SK-N-SH treated with all-trans-retinoic acid at 6 μM for 48 hours (cell line): ENCODE data around the gene TSPYL4.

Source experiments
- ATAC-seq: fragments of 200-7000 bp; cut with Tn5 transposase; 3 replicates; pipeline ENCODE4 v1.9.1; 2020; ENCODE audit warnings: mild to moderate bottlenecking, moderate library complexity
- BACH2 ChIP-seq: fragments of 250-450 bp; sonication (Bioruptor Pico); IDR thresholded peaks from 2 replicates; pipeline ENCODE4 v1.9.0; 2021; ENCODE audit warnings: mild to moderate bottlenecking, borderline replicate concordance
- CSDC2 ChIP-seq: fragments of 250-450 bp; sonication (Bioruptor Pico); IDR thresholded peaks from 2 replicates; pipeline ENCODE4 v1.5.0; 2020; ENCODE audit warnings: mild to moderate bottlenecking, moderate library complexity
- ESRRG ChIP-seq: fragments of 250-450 bp; sonication (Bioruptor Pico); IDR thresholded peaks from 2 replicates; pipeline ENCODE4 v1.6.1; 2021; ENCODE audit warnings: mild to moderate bottlenecking
- GLIS3 ChIP-seq: fragments of 250-450 bp; sonication (Bioruptor Pico); IDR thresholded peaks from 2 replicates; pipeline ENCODE4 v1.5.0; 2020; ENCODE audit warnings: mild to moderate bottlenecking, moderate library complexity
- ISL1 ChIP-seq: fragments of 250-450 bp; sonication (Bioruptor Pico); IDR thresholded peaks from 2 replicates; pipeline ENCODE4 v2.1.2; 2022; ENCODE audit warnings: mild to moderate bottlenecking, moderate library complexity
- PPARA ChIP-seq: fragments of 250-450 bp; sonication (Bioruptor Pico); IDR thresholded peaks from 2 replicates; pipeline ENCODE4 v1.5.0; 2020; ENCODE audit warnings: mild to moderate bottlenecking, borderline replicate concordance
- RARB ChIP-seq: fragments of 250-450 bp; sonication (Bioruptor Pico); IDR thresholded peaks from 2 replicates; pipeline ENCODE4 v1.8.0; 2021; ENCODE audit warnings: mild to moderate bottlenecking, moderate library complexity
- SNAI2 ChIP-seq: fragments of 250-450 bp; sonication (Bioruptor Pico); IDR thresholded peaks from 2 replicates; pipeline ENCODE4 v1.5.0; 2020; ENCODE audit warnings: mild to moderate bottlenecking, moderate library complexity
- TCF4 ChIP-seq: fragments of 250-450 bp; sonication (Bioruptor Pico); IDR thresholded peaks from 2 replicates; pipeline ENCODE4 v1.8.0; 2021; ENCODE audit warnings: mild to moderate bottlenecking, moderate library complexity, borderline replicate concordance
- TOX ChIP-seq: fragments of 250-450 bp; sonication (Bioruptor Pico); IDR thresholded peaks from 2 replicates; pipeline ENCODE4 v1.8.0; 2021; ENCODE audit warnings: mild to moderate bottlenecking, moderate library complexity, borderline replicate concordance
- ZC3H10 ChIP-seq: fragments of 250-450 bp; sonication (Bioruptor Pico); IDR thresholded peaks from 2 replicates; pipeline ENCODE4 v1.5.1; 2021; ENCODE audit warnings: mild to moderate bottlenecking, moderate library complexity
- ZFP3 ChIP-seq: fragments of 250-450 bp; sonication (Bioruptor Pico); IDR thresholded peaks from 2 replicates; pipeline ENCODE4 v1.5.0; 2020; ENCODE audit warnings: mild to moderate bottlenecking, moderate library complexity
- ZFP30 ChIP-seq: fragments of 450-650 bp; formaldehyde crosslinking; IDR thresholded peaks from 2 replicates; pipeline ENCODE4 v1.5.0; 2022; ENCODE audit warnings: mild to moderate bottlenecking, moderate library complexity
- ZNF565 ChIP-seq: fragments of 450-650 bp; formaldehyde crosslinking; conservative IDR thresholded peaks from 2 replicates; pipeline ENCODE4 v1.5.0; 2020; ENCODE audit warnings: low read depth, mild to moderate bottlenecking, moderate library complexity
- ZNF70 ChIP-seq: fragments of 450-650 bp; formaldehyde crosslinking; IDR thresholded peaks from 2 replicates; pipeline ENCODE4 v1.5.0; 2020; ENCODE audit warnings: mild to moderate bottlenecking, moderate library complexity
- ZNF8 ChIP-seq: fragments of 450-650 bp; formaldehyde crosslinking; IDR thresholded peaks from 2 replicates; pipeline ENCODE4 v1.5.0; 2020; ENCODE audit warnings: mild to moderate bottlenecking, moderate library complexity
- TF ChIP-seq, protein P1 (sequence below): fragments of 250-450 bp; sonication (Bioruptor Pico); IDR thresholded peaks from 2 replicates; pipeline ENCODE4 v1.5.1; 2020; ENCODE audit warnings: low read depth, mild to moderate bottlenecking, moderate library complexity
- TF ChIP-seq, protein P2 (sequence below): fragments of 250-450 bp; sonication (Bioruptor Pico); IDR thresholded peaks from 2 replicates; pipeline ENCODE4 v1.8.0; 2021; ENCODE audit warnings: low read depth, mild to moderate bottlenecking, moderate library complexity, borderline replicate concordance
- TF ChIP-seq, protein P3 (sequence below): fragments of 250-450 bp; sonication (Bioruptor Pico); IDR thresholded peaks from 2 replicates; pipeline ENCODE4 v1.5.1; 2021; ENCODE audit warnings: mild to moderate bottlenecking, moderate library complexity
- TF ChIP-seq, protein P4 (sequence below): fragments of 250-450 bp; sonication (Bioruptor Pico); IDR thresholded peaks from 2 replicates; pipeline ENCODE4 v1.8.0; 2020; ENCODE audit warnings: mild to moderate bottlenecking, moderate library complexity, borderline replicate concordance
- TF ChIP-seq, protein P5 (sequence below): fragments of 250-450 bp; sonication (Bioruptor Pico); IDR thresholded peaks from 2 replicates; pipeline ENCODE4 v1.5.0; 2020; ENCODE audit warnings: mild to moderate bottlenecking, moderate library complexity

Gene TSPYL4

DNA sequence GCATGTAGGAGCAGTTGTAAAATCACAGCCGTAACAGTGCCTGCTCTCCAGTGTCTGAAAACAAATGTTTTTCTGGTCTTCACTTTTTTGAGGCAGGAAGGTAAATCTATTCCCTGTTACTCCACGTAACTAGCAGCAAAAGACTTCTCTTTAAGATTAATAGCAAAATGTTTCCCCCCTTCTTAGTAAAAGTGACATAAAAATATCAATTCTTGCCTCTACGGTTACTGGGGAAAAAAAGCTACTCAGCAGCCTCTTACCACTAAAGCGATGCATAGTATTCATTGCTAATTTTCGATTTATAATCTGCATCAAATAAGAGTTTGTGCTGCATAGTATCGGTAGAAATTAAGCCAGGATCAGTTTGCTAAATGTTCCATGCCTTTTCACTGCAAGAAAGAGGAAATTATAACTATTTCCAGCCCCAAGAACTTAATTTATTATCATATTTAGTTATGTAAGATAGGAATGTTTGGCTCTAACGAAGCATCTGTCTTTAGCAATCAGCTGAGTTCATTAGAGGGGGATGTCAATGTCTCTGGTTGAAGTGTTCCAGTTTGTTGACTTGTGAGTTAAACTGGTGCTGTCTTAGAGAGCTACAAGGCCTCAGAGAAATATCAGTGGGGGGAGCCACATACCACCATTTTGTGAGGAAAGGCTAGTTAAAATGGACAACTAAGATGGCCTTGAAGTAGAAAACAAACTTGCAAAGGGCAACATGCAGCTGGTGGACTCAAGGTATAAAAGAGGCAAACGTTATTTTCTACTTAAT is 26.5 kb upstream of the TSPYL4 start (continued):
- TF ChIP-seq, protein P1, sequence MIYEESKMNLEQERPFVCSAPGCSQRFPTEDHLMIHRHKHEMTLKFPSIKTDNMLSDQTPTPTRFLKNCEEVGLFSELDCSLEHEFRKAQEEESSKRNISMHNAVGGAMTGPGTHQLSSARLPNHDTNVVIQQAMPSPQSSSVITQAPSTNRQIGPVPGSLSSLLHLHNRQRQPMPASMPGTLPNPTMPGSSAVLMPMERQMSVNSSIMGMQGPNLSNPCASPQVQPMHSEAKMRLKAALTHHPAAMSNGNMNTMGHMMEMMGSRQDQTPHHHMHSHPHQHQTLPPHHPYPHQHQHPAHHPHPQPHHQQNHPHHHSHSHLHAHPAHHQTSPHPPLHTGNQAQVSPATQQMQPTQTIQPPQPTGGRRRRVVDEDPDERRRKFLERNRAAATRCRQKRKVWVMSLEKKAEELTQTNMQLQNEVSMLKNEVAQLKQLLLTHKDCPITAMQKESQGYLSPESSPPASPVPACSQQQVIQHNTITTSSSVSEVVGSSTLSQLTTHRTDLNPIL (CRISPR knock-in tag), result no peak
- TF ChIP-seq RARB (CRISPR knock-in tag), result no peak
- TF ChIP-seq ZNF565 (CRISPR knock-in tag), result no peak
- TF ChIP-seq, protein P2, sequence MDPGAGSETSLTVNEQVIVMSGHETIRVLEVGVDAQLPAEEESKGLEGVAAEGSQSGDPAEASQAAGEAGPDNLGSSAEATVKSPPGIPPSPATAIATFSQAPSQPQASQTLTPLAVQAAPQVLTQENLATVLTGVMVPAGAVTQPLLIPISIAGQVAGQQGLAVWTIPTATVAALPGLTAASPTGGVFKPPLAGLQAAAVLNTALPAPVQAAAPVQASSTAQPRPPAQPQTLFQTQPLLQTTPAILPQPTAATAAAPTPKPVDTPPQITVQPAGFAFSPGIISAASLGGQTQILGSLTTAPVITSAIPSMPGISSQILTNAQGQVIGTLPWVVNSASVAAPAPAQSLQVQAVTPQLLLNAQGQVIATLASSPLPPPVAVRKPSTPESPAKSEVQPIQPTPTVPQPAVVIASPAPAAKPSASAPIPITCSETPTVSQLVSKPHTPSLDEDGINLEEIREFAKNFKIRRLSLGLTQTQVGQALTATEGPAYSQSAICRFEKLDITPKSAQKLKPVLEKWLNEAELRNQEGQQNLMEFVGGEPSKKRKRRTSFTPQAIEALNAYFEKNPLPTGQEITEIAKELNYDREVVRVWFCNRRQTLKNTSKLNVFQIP (CRISPR knock-in tag), result no peak

DNA sequence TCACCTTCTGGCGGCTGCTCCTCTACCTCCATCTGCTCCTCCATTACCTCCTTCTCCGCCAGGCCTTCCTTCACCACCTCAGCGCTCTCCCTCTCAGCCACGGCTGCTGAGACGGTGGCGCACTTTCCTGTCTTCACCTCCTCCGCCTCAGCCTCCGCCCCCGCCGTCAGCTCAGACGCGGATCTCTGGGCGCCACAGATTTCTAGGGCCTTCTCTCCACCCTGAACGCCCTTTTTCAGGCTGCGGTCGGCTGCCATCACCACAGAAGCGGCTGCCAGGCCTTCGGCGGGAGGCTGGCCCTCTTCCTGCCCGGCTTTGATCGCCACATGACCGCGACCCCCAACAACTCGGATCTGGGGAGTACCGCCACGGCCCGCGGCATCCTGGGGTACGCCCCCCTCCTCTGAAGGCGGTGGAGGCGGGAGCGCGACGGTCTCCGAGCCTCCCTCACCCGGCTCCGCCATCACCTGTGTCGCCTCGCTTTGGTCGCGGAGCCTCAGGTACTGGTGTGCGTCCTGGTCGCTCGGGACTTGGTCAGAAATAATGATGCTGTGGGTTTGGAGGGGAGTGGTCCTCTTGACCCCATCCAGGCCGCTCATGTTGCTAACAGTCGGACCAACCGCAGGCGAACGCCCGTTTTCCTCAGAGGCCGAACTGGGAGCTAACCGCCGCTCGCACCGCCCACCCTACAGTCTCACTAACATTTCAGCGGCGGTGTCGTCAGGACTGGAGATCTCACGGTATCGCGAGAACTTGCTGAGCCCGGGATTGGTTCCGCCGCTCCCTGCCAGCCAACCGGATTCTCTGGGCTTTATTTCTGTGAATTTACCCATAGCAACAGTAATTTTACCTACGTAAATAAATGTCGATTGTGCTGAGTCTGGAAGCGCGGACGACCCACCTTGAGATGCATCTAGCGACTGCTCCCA is 25.6 kb upstream of the TSPYL4 start, which contains the start of gene TSPYL1:
Gene TSPYL1 (minus strand): TSS at position 699 of the 929 bp plus-strand sequence. CDS start 100 bp downstream, at position 599.
- peak; percentile 96 for ATAC-seq
- TF ChIP-seq, protein P3, sequence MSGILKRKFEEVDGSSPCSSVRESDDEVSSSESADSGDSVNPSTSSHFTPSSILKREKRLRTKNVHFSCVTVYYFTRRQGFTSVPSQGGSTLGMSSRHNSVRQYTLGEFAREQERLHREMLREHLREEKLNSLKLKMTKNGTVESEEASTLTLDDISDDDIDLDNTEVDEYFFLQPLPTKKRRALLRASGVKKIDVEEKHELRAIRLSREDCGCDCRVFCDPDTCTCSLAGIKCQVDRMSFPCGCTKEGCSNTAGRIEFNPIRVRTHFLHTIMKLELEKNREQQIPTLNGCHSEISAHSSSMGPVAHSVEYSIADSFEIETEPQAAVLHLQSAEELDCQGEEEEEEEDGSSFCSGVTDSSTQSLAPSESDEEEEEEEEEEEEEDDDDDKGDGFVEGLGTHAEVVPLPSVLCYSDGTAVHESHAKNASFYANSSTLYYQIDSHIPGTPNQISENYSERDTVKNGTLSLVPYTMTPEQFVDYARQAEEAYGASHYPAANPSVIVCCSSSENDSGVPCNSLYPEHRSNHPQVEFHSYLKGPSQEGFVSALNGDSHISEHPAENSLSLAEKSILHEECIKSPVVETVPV (CRISPR knock-in tag), result no peak
- TF ChIP-seq TCF4 (CRISPR knock-in tag), result no peak
- no peak for TF ChIP-seq ZC3H10
- TF ChIP-seq BACH2 (CRISPR knock-in tag), result no peak
- no peak for TF ChIP-seq RARB (CRISPR knock-in tag)
- no peak for TF ChIP-seq TOX (CRISPR knock-in tag)
- TF ChIP-seq PPARA (CRISPR knock-in tag), result no peak
- TF ChIP-seq ZNF70, result 0 out of 2 replicates have a peak, but pooled peaks have one; percentile 30
- TF ChIP-seq ZFP30, result no peak

DNA sequence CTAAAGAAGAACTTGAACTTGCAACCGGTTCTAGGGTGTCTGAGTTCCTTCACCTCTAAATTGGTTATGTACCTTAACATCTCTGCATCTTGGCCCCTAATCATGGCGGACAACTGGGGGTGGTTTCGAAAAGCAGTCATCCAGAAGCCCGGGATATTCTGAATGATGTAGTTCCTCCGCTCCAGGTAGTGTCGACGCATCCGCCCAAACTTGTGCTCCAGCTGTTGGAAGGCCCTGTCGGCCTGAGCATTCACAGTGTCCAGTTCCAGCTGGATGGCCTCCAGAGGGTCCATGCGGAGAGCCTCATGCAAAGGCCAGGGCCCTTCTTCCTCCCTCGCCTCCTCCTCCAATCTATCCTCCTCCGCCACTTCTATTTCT is 25.0 kb upstream of the TSPYL4 start:
- TF ChIP-seq, protein P2 (CRISPR knock-in tag), result no peak
- TF ChIP-seq ZC3H10 (no peak), TOX (CRISPR knock-in tag) (no peak), ISL1 (no peak)
- peak; percentile 27; the same call in 2 of the 3 replicates for ATAC-seq

DNA sequence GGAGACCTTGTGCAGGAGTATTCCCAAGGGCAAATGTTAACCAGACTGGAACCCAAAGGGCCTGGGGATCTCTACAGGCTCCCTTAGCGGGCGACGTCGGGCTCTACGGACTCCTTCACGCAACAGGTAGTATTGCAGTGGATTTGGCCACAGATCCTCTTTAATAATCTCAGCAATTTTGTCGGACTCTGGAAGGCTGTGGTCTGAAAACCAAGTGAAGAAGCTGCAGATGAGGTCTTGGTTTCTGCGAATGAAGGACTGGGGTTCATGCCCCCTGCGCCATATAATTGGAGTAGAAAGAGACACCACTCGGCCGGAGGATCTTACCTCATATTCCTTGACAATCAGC is 24.6 kb upstream of the TSPYL4 start:
- TF ChIP-seq ZNF565 (CRISPR knock-in tag), result no peak
- no peak for TF ChIP-seq CSDC2
- TF ChIP-seq ZNF8 (CRISPR knock-in tag), result no peak
- no peak for TF ChIP-seq PPARA (CRISPR knock-in tag)
- no peak for TF ChIP-seq GLIS3 (CRISPR knock-in tag)
- TF ChIP-seq, protein P4, sequence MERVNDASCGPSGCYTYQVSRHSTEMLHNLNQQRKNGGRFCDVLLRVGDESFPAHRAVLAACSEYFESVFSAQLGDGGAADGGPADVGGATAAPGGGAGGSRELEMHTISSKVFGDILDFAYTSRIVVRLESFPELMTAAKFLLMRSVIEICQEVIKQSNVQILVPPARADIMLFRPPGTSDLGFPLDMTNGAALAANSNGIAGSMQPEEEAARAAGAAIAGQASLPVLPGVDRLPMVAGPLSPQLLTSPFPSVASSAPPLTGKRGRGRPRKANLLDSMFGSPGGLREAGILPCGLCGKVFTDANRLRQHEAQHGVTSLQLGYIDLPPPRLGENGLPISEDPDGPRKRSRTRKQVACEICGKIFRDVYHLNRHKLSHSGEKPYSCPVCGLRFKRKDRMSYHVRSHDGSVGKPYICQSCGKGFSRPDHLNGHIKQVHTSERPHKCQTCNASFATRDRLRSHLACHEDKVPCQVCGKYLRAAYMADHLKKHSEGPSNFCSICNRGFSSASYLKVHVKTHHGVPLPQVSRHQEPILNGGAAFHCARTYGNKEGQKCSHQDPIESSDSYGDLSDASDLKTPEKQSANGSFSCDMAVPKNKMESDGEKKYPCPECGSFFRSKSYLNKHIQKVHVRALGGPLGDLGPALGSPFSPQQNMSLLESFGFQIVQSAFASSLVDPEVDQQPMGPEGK, result no peak
- TF ChIP-seq ISL1, result no peak
- TF ChIP-seq ESRRG (CRISPR knock-in tag), result no peak
- TF ChIP-seq SNAI2 (CRISPR knock-in tag), result no peak
- TF ChIP-seq, protein P5, sequence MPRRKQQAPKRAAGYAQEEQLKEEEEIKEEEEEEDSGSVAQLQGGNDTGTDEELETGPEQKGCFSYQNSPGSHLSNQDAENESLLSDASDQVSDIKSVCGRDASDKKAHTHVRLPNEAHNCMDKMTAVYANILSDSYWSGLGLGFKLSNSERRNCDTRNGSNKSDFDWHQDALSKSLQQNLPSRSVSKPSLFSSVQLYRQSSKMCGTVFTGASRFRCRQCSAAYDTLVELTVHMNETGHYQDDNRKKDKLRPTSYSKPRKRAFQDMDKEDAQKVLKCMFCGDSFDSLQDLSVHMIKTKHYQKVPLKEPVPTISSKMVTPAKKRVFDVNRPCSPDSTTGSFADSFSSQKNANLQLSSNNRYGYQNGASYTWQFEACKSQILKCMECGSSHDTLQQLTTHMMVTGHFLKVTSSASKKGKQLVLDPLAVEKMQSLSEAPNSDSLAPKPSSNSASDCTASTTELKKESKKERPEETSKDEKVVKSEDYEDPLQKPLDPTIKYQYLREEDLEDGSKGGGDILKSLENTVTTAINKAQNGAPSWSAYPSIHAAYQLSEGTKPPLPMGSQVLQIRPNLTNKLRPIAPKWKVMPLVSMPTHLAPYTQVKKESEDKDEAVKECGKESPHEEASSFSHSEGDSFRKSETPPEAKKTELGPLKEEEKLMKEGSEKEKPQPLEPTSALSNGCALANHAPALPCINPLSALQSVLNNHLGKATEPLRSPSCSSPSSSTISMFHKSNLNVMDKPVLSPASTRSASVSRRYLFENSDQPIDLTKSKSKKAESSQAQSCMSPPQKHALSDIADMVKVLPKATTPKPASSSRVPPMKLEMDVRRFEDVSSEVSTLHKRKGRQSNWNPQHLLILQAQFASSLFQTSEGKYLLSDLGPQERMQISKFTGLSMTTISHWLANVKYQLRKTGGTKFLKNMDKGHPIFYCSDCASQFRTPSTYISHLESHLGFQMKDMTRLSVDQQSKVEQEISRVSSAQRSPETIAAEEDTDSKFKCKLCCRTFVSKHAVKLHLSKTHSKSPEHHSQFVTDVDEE (CRISPR knock-in tag), result no peak
- no peak for TF ChIP-seq ZC3H10
- TF ChIP-seq ZFP3 (CRISPR knock-in tag), result no peak
- no peak for TF ChIP-seq RARB (CRISPR knock-in tag)
- TF ChIP-seq, protein P2 (CRISPR knock-in tag), result no peak
- TF ChIP-seq BACH2 (CRISPR knock-in tag), result no peak
- no peak for TF ChIP-seq TCF4 (CRISPR knock-in tag)
- ATAC-seq, result no peak
